ENCODE data around the gene FCRLB. TPM values are rescaled to one million over a fixed set of nuclear protein-coding genes. Genes with fewer than 3 reads are reported as not detected.
"Not testable (repeated sequence)": the region's sequence is repeated elsewhere in the genome, so short reads cannot be mapped to it uniquely, and the experiment has no call there.

The FCRLB gene
- total and polyA plus RNA-seq, 9 of the 15 experiments (the other 6 are each of a cell fraction or from before 2014, with no cell fraction given), result 0.20 to 4.6 (median 1.3) TPM

DNA sequence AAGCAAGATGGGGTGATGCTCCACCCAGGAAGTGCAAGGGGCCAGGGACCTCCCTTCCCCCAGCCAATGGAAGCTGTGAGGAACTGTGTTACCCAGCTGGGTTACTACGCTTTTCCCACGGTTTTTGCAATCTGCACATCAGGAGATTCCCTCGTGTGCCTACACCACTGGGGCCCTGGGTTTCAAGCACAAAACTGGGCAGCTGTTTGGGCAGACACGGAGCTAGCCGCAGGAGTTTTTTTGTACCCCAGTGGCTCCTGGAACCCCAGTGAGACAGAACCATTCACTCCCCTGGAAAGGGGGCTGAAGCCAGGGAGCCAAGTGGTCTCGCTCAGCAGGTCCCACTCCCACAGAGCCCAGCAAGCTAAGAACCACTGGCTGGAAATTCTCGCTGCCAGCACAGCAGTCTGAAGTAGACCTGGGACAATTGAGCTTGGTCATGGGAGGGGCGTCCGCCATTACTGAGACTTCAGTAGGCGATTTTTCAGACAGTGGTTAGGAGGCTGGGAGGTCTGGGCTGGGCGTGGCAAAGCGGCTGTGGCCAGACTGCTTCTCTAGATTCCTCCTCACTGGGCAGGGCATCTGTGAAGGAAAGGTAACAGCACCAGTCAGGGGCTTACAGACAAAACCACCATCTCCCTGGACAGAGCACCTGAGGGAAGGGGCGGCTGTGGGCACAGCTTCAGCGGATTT lies 28.2 kb upstream of the FCRLB start:
- H4K20me1 ChIP-seq (replicated peaks; ENCODE audit: control insufficient read depth, insufficient read depth, low read length); H3K9me3 ChIP-seq (replicated peaks; ENCODE audit: control insufficient read depth, insufficient read depth, low read depth, low read length); H3K4me1 ChIP-seq (replicated peaks in 1 of 2; ENCODE audit: control insufficient read depth in 2 of 2, insufficient read depth in 2 of 2, low read length in 2 of 2); BruUV-seq (replicated peaks); H3K79me2 ChIP-seq (ENCODE audit: control insufficient read depth, insufficient read depth, low read length); in situ Hi-C loops (cut with MboI); H3K9ac ChIP-seq (ENCODE audit: insufficient read depth in 1 of 2, low read depth in 2 of 2, low read length in 2 of 2); FAIRE-seq; H3K27me3 ChIP-seq (ENCODE audit: control insufficient read depth in 2 of 2, insufficient read depth in 2 of 2, low read length in 2 of 2); intact Hi-C loops (cut with micrococcal nuclease); H3K36me3 ChIP-seq (ENCODE audit: control insufficient read depth, insufficient read depth, low read length); H3K27ac ChIP-seq (ENCODE audit: extremely low read depth, low read depth, low read length); H3K9me1 ChIP-seq (ENCODE audit: control insufficient read depth, insufficient read depth, low read length); H3K4me3 ChIP-seq; CTCF ChIA-PET (ENCODE audit: low intra/inter-chr PET ratio): not testable (repeated sequence)
- ATAC-seq (peak; percentile 71), DNase-seq (ENCODE audit: extremely low read depth in 1 of 4, low spot score in 3 of 4) (peak in 1 of 4 experiments; percentile 16)
- TF ChIP-seq, protein P1, sequence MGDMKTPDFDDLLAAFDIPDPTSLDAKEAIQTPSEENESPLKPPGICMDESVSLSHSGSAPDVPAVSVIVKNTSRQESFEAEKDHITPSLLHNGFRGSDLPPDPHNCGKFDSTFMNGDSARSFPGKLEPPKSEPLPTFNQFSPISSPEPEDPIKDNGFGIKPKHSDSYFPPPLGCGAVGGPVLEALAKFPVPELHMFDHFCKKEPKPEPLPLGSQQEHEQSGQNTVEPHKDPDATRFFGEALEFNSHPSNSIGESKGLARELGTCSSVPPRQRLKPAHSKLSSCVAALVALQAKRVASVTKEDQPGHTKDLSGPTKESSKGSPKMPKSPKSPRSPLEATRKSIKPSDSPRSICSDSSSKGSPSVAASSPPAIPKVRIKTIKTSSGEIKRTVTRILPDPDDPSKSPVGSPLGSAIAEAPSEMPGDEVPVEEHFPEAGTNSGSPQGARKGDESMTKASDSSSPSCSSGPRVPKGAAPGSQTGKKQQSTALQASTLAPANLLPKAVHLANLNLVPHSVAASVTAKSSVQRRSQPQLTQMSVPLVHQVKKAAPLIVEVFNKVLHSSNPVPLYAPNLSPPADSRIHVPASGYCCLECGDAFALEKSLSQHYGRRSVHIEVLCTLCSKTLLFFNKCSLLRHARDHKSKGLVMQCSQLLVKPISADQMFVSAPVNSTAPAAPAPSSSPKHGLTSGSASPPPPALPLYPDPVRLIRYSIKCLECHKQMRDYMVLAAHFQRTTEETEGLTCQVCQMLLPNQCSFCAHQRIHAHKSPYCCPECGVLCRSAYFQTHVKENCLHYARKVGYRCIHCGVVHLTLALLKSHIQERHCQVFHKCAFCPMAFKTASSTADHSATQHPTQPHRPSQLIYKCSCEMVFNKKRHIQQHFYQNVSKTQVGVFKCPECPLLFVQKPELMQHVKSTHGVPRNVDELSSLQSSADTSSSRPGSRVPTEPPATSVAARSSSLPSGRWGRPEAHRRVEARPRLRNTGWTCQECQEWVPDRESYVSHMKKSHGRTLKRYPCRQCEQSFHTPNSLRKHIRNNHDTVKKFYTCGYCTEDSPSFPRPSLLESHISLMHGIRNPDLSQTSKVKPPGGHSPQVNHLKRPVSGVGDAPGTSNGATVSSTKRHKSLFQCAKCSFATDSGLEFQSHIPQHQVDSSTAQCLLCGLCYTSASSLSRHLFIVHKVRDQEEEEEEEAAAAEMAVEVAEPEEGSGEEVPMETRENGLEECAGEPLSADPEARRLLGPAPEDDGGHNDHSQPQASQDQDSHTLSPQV (IDR thresholded peaks at IDR 0.05), result peak; percentile 25; the same call in 1 of the 2 replicates
- TF ChIP-seq YY1 (IDR thresholded peaks at IDR 0.05; ENCODE audit: borderline replicate concordance in 1 of 3, control insufficient read depth in 1 of 3, extremely low read depth in 1 of 3, insufficient read depth in 3 of 3, insufficient read length in 1 of 3, insufficient replicate concordance in 2 of 3, low read depth in 1 of 3, low read length in 2 of 3) (peak in 2 of 3 experiments; percentile 36 to 65), NFRKB (IDR thresholded peaks at IDR 0.05; ENCODE audit: low read depth) (0 out of 2 replicates have a peak, but pooled peaks have one; percentile 27)
- POLR2A ChIA-PET, result interaction anchor here (1.5 to 2.1 kb wide), 2 partner anchors 14 to 16 kb away, joined by 5 read pairs; partner anchors contain the start of gene FCRLA
- 44% methylated on average over 10 of the region's 14 CpGs for WGBS (ENCODE audit: insufficient coverage, low coverage, missing lambda C conversion rate)
- peak overlapping the region; percentile 43 for H3K4me2 ChIP-seq (ENCODE audit: insufficient read depth, low read length)
- H2AFZ ChIP-seq (ENCODE audit: low read depth, low read length), result peak overlapping the region; percentile 88

All from K562 (cell line).